Stimulated activated CD4-positive, alpha-beta T cell treated with anti-CD3 and anti-CD28 coated beads, TNF-alpha, amount 100 ng/mL, for 4 hours (primary cell): Measurements from ENCODE around the gene CMTM7.
A peak's percentile ranks its signal among the peaks of the same experiment; 100 is the strongest.
"Not testable (repeated sequence)": the region's sequence is repeated elsewhere in the genome, so short reads cannot be mapped to it uniquely, and the experiment has no call there.

Source experiments
- DNase-seq, 3 experiments: peaks; one replicate each; pipeline ENCODE4 v3.0.0-alpha.2; 2020; ENCODE audit warnings: low read depth in 3 of 3

Gene CMTM7

GRCh38 chr3:32381922-32382321, 9.7 kb upstream of the CMTM7 start:
- DNase-seq, result no peak

- DNase-seq, result no peak
Measured at GRCh38 chr3:32383136-32383711, 8.4 kb upstream of the CMTM7 start.

GRCh38 chr3:32384938-32385337, 6.7 kb upstream of the CMTM7 start:
- no peak for DNase-seq

GRCh38 chr3:32387512-32387911, 4.1 kb upstream of the CMTM7 start:
- no peak for DNase-seq

GRCh38 chr3:32389577-32389976, 2.1 kb upstream of the CMTM7 start:
- not testable (repeated sequence) for DNase-seq

- DNase-seq, result peak in 1 of 3 experiments; percentile 7
Measured at GRCh38 chr3:32392536-32393302, 1.1 kb downstream of the CMTM7 start.

- no peak for DNase-seq
Measured at GRCh38 chr3:32395496-32395895, 3.8 kb downstream of the CMTM7 start.

- no peak for DNase-seq
Measured at GRCh38 chr3:32397941-32398340, 6.3 kb downstream of the CMTM7 start.

GRCh38 chr3:32398531-32398930, 6.9 kb downstream of the CMTM7 start:
- no peak for DNase-seq

GRCh38 chr3:32399030-32399620, 7.5 kb downstream of the CMTM7 start:
- DNase-seq, result peak in 1 of 3 experiments; percentile 17

- DNase-seq, result no peak
Measured at GRCh38 chr3:32401126-32401525, 9.5 kb downstream of the CMTM7 start.

GRCh38 chr3:32401556-32402081, 10.0 kb downstream of the CMTM7 start:
- peak in 2 of 3 experiments; percentile 31 to 37 for DNase-seq

- no peak for DNase-seq
Measured at GRCh38 chr3:32403663-32404062, 12.0 kb downstream of the CMTM7 start.

GRCh38 chr3:32404714-32405113, 13.1 kb downstream of the CMTM7 start:
- no peak for DNase-seq

GRCh38 chr3:32405155-32405554, 13.5 kb downstream of the CMTM7 start:
- DNase-seq, result no peak

- no peak for DNase-seq
Measured at GRCh38 chr3:32405711-32406323, 14.2 kb downstream of the CMTM7 start.

GRCh38 chr3:32406486-32407408, 15.1 kb downstream of the CMTM7 start:
- no peak for DNase-seq

- no peak for DNase-seq
Measured at GRCh38 chr3:32410367-32411246, 19.0 kb downstream of the CMTM7 start.

GRCh38 chr3:32411442-32411841, 19.8 kb downstream of the CMTM7 start:
- no peak for DNase-seq

GRCh38 chr3:32412887-32413286, 21.2 kb downstream of the CMTM7 start:
- no peak for DNase-seq
